ENCODE measurements around the gene NUP98. TPM values are rescaled to one million over a fixed set of nuclear protein-coding genes. Genes with fewer than 3 reads are reported as not detected.

NUP98 gene
- total and polyA plus RNA-seq, 10 of the 15 experiments (the other 5 are each of a cell fraction or from before 2014, with no cell fraction given): 21.7 to 108 (median 78.9) TPM

DNA sequence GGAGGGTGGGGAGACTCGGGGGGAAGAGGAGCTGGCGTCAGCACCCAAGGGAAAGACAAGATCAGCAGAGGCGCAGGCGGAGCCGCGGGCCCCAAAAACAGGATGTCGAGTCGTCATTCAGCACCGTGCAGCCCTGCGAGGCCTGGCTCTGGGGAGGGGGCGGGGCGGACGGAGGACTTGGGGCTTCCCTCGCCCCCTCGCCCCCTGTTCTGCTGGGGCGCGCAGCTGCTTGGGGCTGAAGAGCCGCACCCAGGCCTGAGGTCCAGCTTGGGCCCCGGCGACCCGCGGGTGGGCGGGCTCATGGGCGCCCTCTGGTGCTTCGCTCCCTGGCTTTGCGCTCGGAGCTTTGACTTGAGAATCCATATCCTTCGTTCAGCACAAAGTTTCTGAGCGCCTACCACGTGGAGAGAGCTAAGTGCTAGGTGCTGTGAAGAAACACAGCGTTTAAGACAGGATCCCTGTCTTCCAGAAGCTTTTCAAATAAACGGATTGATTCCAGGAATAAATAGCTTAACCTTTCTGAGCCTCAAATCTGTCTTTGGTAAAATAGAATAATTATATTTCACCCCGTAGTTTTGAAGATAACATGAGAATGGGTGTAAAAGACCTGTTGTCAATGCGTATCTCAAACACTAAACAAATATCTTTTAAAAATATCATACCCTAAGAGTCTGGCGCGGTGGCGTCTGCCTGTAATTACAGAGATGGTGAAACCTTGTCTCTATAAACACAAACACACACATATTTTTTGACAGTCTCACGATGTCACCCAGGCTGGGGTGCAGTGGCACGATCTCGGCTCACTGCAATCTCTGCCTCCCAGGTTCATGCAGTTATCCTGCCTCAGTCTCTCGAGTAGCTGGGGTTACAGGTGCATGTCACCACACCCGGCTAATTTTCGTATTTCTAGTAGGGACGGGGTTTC is 44.3 kb upstream of the NUP98 start (continued):
- TF ChIP-seq, protein P1, sequence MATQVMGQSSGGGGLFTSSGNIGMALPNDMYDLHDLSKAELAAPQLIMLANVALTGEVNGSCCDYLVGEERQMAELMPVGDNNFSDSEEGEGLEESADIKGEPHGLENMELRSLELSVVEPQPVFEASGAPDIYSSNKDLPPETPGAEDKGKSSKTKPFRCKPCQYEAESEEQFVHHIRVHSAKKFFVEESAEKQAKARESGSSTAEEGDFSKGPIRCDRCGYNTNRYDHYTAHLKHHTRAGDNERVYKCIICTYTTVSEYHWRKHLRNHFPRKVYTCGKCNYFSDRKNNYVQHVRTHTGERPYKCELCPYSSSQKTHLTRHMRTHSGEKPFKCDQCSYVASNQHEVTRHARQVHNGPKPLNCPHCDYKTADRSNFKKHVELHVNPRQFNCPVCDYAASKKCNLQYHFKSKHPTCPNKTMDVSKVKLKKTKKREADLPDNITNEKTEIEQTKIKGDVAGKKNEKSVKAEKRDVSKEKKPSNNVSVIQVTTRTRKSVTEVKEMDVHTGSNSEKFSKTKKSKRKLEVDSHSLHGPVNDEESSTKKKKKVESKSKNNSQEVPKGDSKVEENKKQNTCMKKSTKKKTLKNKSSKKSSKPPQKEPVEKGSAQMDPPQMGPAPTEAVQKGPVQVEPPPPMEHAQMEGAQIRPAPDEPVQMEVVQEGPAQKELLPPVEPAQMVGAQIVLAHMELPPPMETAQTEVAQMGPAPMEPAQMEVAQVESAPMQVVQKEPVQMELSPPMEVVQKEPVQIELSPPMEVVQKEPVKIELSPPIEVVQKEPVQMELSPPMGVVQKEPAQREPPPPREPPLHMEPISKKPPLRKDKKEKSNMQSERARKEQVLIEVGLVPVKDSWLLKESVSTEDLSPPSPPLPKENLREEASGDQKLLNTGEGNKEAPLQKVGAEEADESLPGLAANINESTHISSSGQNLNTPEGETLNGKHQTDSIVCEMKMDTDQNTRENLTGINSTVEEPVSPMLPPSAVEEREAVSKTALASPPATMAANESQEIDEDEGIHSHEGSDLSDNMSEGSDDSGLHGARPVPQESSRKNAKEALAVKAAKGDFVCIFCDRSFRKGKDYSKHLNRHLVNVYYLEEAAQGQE (IDR thresholded peaks at IDR 0.05; ENCODE audit: low read depth, low read length): no peak
- TF ChIP-seq DPF2 (IDR thresholded peaks at IDR 0.05) (peak; percentile 78), SUZ12 (IDR thresholded peaks at IDR 0.05; ENCODE audit: unreplicated experiment) (no peak), CREB1 (IDR thresholded peaks at IDR 0.05; ENCODE audit: low read depth) (peak; percentile 78), GATAD2B (conservative IDR thresholded peaks at IDR 0.05; ENCODE audit: low read depth) (peak; percentile 95; the same call in 1 of the 2 replicates), MYC (IDR thresholded peaks at IDR 0.05; ENCODE audit: insufficient read depth, insufficient read length, insufficient replicate concordance, low read length, severe bottlenecking) (peak; percentile 47), MYB (IDR thresholded peaks at IDR 0.05; ENCODE audit: borderline replicate concordance, low read depth, low read length) (no peak), SREBF2 (IDR thresholded peaks at IDR 0.05; ENCODE audit: low read length) (no peak), ZNF207 (IDR thresholded peaks at IDR 0.05; ENCODE audit: borderline replicate concordance) (peak; percentile 43; the same call in 1 of the 2 replicates), YBX1 (IDR thresholded peaks at IDR 0.05) (no peak), HDAC2 (IDR thresholded peaks at IDR 0.05) (no peak), CHD1 (IDR thresholded peaks at IDR 0.05; ENCODE audit: low read depth, low read length) (no peak), CEBPB (IDR thresholded peaks at IDR 0.05; ENCODE audit: borderline replicate concordance in 1 of 2, low read depth in 2 of 2, low read length in 2 of 2) (no peak), HCFC1 (IDR thresholded peaks at IDR 0.05; ENCODE audit: low read length) (no peak), POLR2AphosphoS5 (IDR thresholded peaks at IDR 0.05; ENCODE audit: low read length) (peak; percentile 47), LARP7 (IDR thresholded peaks at IDR 0.05) (peak; percentile 61; the same call in 1 of the 2 replicates)
- TF ChIP-seq, protein P2, sequence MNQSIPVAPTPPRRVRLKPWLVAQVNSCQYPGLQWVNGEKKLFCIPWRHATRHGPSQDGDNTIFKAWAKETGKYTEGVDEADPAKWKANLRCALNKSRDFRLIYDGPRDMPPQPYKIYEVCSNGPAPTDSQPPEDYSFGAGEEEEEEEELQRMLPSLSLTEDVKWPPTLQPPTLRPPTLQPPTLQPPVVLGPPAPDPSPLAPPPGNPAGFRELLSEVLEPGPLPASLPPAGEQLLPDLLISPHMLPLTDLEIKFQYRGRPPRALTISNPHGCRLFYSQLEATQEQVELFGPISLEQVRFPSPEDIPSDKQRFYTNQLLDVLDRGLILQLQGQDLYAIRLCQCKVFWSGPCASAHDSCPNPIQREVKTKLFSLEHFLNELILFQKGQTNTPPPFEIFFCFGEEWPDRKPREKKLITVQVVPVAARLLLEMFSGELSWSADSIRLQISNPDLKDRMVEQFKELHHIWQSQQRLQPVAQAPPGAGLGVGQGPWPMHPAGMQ (IDR thresholded peaks at IDR 0.05; ENCODE audit: borderline replicate concordance): no peak
- TF ChIP-seq, protein P3, sequence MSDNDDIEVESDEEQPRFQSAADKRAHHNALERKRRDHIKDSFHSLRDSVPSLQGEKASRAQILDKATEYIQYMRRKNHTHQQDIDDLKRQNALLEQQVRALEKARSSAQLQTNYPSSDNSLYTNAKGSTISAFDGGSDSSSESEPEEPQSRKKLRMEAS (IDR thresholded peaks at IDR 0.05; ENCODE audit: low read depth, low read length): peak; percentile 94
- TF ChIP-seq, protein P4, sequence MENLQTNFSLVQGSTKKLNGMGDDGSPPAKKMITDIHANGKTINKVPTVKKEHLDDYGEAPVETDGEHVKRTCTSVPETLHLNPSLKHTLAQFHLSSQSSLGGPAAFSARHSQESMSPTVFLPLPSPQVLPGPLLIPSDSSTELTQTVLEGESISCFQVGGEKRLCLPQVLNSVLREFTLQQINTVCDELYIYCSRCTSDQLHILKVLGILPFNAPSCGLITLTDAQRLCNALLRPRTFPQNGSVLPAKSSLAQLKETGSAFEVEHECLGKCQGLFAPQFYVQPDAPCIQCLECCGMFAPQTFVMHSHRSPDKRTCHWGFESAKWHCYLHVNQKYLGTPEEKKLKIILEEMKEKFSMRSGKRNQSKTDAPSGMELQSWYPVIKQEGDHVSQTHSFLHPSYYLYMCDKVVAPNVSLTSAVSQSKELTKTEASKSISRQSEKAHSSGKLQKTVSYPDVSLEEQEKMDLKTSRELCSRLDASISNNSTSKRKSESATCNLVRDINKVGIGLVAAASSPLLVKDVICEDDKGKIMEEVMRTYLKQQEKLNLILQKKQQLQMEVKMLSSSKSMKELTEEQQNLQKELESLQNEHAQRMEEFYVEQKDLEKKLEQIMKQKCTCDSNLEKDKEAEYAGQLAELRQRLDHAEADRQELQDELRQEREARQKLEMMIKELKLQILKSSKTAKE (IDR thresholded peaks at IDR 0.05; ENCODE audit: low read depth, poor library complexity, severe bottlenecking): no peak
- TF ChIP-seq, protein P5, sequence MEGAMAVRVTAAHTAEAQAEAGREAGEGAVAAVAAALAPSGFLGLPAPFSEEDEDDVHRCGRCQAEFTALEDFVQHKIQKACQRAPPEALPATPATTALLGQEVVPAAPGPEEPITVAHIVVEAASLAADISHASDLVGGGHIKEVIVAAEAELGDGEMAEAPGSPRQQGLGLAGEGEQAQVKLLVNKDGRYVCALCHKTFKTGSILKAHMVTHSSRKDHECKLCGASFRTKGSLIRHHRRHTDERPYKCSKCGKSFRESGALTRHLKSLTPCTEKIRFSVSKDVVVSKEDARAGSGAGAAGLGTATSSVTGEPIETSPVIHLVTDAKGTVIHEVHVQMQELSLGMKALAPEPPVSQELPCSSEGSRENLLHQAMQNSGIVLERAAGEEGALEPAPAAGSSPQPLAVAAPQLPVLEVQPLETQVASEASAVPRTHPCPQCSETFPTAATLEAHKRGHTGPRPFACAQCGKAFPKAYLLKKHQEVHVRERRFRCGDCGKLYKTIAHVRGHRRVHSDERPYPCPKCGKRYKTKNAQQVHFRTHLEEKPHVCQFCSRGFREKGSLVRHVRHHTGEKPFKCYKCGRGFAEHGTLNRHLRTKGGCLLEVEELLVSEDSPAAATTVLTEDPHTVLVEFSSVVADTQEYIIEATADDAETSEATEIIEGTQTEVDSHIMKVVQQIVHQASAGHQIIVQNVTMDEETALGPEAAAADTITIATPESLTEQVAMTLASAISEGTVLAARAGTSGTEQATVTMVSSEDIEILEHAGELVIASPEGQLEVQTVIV (IDR thresholded peaks at IDR 0.05; ENCODE audit: borderline replicate concordance, partially characterized antibody): no peak

All from GM12878 (cell line).